HFFc6 (cell line): ENCODE measurements around the gene CWF19L2. TPM values are rescaled to one million over a fixed set of nuclear protein-coding genes. Genes with fewer than 3 reads are reported as not detected.
"Not testable (repeated sequence)": the region's sequence is repeated elsewhere in the genome, so short reads cannot be mapped to it uniquely, and the experiment has no call there.

Experiments used
- DNase-seq: peaks from one replicate; pipeline ENCODE4 v3.0.0-alpha.2; 2018
- H3K27ac Mint-ChIP-seq: 2 replicates; pipeline ENCODE4 v1.8.0; 2020; ENCODE audit warnings: mild to moderate bottlenecking, mixed read lengths
- H3K27me3 Mint-ChIP-seq: 2 replicates; pipeline ENCODE4 v1.8.0; 2021; ENCODE audit warnings: mild to moderate bottlenecking, moderate library complexity, mixed read lengths; ENCODE audit not compliant: insufficient read depth
- H3K36me3 Mint-ChIP-seq: 2 replicates; pipeline ENCODE4 v1.8.0; 2021; ENCODE audit warnings: low read depth, mixed read lengths
- H3K4me1 Mint-ChIP-seq: 2 replicates; pipeline ENCODE4 v1.8.0; 2020; ENCODE audit warnings: low read depth, mixed read lengths
- H3K4me3 Mint-ChIP-seq: 2 replicates; pipeline ENCODE4 v1.8.0; 2020; ENCODE audit warnings: mild to moderate bottlenecking, moderate library complexity, mixed read lengths
- H3K9me3 Mint-ChIP-seq: 2 replicates; pipeline ENCODE4 v1.8.0; 2020; ENCODE audit warnings: mild to moderate bottlenecking, mixed read lengths
- CTCF ChIP-seq: fragments of 200-600 bp; sonication (generic); IDR thresholded peaks from 2 replicates; pipeline ENCODE4 v1.5.0; 2021; ENCODE audit warnings: antibody characterized with exemption, mild to moderate bottlenecking
- total RNA-seq, 6 experiments: library from RNA; stranded (reverse); fragmentation: NEBNext Ultra II Directional; extraction: Animal tissue kit (Norgen Biotek cat#: 25700); gene quantifications; 2 replicates in 1 of 6; 3 replicates in 5 of 6; pipeline ENCODE4 v1.2.3, GENCODE V29; 2021

Gene CWF19L2
- total RNA-seq, 6 experiments from 2014 or later: 6.0 to 7.3 (median 6.7) TPM

- H3K36me3 Mint-ChIP-seq: no peaks in the 10 kb centered on the region
- H3K27me3 Mint-ChIP-seq: peaks cover 8% of the 10 kb centered on the region
- no peaks in the 10 kb centered on the region for H3K9me3 Mint-ChIP-seq
- DNase-seq: no peak
- TF ChIP-seq CTCF: no peak
- H3K4me1 Mint-ChIP-seq: no peaks in the 10 kb centered on the region
- no peak overlapping the region for H3K4me3 Mint-ChIP-seq
- H3K27ac Mint-ChIP-seq: no peak overlapping the region
Measured at GRCh38 chr11:107473792-107474191, 16.2 kb upstream of the CWF19L2 start.

GRCh38 chr11:107472966-107473365, 15.3 kb upstream of the CWF19L2 start:
- Mint-ChIP-seq H3K27ac (no peak overlapping the region), H3K4me3 (no peak overlapping the region), H3K36me3 (no peaks in the 10 kb centered on the region), H3K27me3 (peaks cover 8% of the 10 kb centered on the region), H3K4me1 (no peaks in the 10 kb centered on the region), H3K9me3 (no peaks in the 10 kb centered on the region)
- TF ChIP-seq CTCF: no peak
- DNase-seq: no peak

- H3K4me3 Mint-ChIP-seq: no peak overlapping the region
- peaks cover 7% of the 10 kb centered on the region; the same call in 1 of the 2 replicates for H3K9me3 Mint-ChIP-seq
- peaks cover 4% of the 10 kb centered on the region for H3K27me3 Mint-ChIP-seq
- H3K36me3 Mint-ChIP-seq: no peaks in the 10 kb centered on the region; the same call in 1 of the 2 replicates
- no peaks in the 10 kb centered on the region for H3K4me1 Mint-ChIP-seq
- TF ChIP-seq CTCF: no peak
- no peak for DNase-seq
- no peak overlapping the region for H3K27ac Mint-ChIP-seq
Measured at GRCh38 chr11:107468596-107468995, 11.0 kb upstream of the CWF19L2 start.

GRCh38 chr11:107467696-107468095, 10.1 kb upstream of the CWF19L2 start:
- no peaks in the 10 kb centered on the region; the same call in 1 of the 2 replicates for H3K36me3 Mint-ChIP-seq
- H3K4me1 Mint-ChIP-seq: no peaks in the 10 kb centered on the region
- TF ChIP-seq CTCF: no peak
- peaks cover 5% of the 10 kb centered on the region for H3K27me3 Mint-ChIP-seq
- peaks cover 11% of the 10 kb centered on the region; the same call in 1 of the 2 replicates for H3K9me3 Mint-ChIP-seq
- no peak overlapping the region for H3K27ac Mint-ChIP-seq
- no peak overlapping the region for H3K4me3 Mint-ChIP-seq
- DNase-seq: no peak

- DNase-seq, H3K36me3 Mint-ChIP-seq, H3K27ac Mint-ChIP-seq, H3K4me3 Mint-ChIP-seq, H3K4me1 Mint-ChIP-seq, H3K27me3 Mint-ChIP-seq: not testable (repeated sequence)
- H3K9me3 Mint-ChIP-seq: peaks cover 11% of the 10 kb centered on the region; the same call in 1 of the 2 replicates
Measured at GRCh38 chr11:107466275-107466866, 8.7 kb upstream of the CWF19L2 start.

- DNase-seq: no peak
- TF ChIP-seq CTCF: no peak
- H3K9me3 Mint-ChIP-seq: no peaks in the 10 kb centered on the region
- peak overlapping the region; percentile 55 for H3K27ac Mint-ChIP-seq
- H3K4me1 Mint-ChIP-seq: peaks cover 35% of the 10 kb centered on the region
- H3K27me3 Mint-ChIP-seq: peaks cover 2% of the 10 kb centered on the region; the same call in 1 of the 2 replicates
- H3K36me3 Mint-ChIP-seq: no peaks in the 10 kb centered on the region
- peak overlapping the region; percentile 91 for H3K4me3 Mint-ChIP-seq
Measured at GRCh38 chr11:107457205-107457557, 444 bp downstream of the CWF19L2 start.
